ENCODE results near the gene OGFOD2.

OGFOD2 gene

GRCh38 chr12:122951406-122951805 is 23.6 kb upstream of the OGFOD2 start:
- DNase-seq = no peak

GRCh38 chr12:122951979-122952892 is 22.8 kb upstream of the OGFOD2 start:
- DNase-seq = peak in 54 of 58 donors; percentile 12 to 83 (median 60)

GRCh38 chr12:122955156-122955555 is 19.9 kb upstream of the OGFOD2 start:
- no peak for DNase-seq

- DNase-seq = no peak
These were observed 19.0 kb upstream of the OGFOD2 start for GRCh38 chr12:122956035-122956434.

GRCh38 chr12:122958198-122958888 is 16.7 kb upstream of the OGFOD2 start:
- no peak for DNase-seq

- no peak for DNase-seq
These were observed 15.4 kb upstream of the OGFOD2 start for GRCh38 chr12:122959566-122960192.

- no peak for DNase-seq
These were observed 14.9 kb upstream of the OGFOD2 start for GRCh38 chr12:122960193-122960569.

GRCh38 chr12:122961531-122962329 is 13.3 kb upstream of the OGFOD2 start:
- DNase-seq = no peak

- DNase-seq = peak in 34 of 58 donors; percentile 12 to 60 (median 32)
These were observed 11.1 kb upstream of the OGFOD2 start for GRCh38 chr12:122963941-122964265.

- DNase-seq = no peak
These were observed 10.4 kb upstream of the OGFOD2 start for GRCh38 chr12:122964439-122965257.

GRCh38 chr12:122965321-122965751 is 9.7 kb upstream of the OGFOD2 start:
- peak in 4 of 58 donors; percentile 17 to 38 (median 34) for DNase-seq

- DNase-seq = peak in 56 of 58 donors; percentile 35 to 96 (median 87)
These were observed 8.9 kb upstream of the OGFOD2 start, which contains the start of gene ABCB9 for GRCh38 chr12:122965851-122966742. ABCB9 (minus strand) TSS chr12:122966463; CDS start chr12:122960235, 6,228 bp downstream.

GRCh38 chr12:122966743-122967550 is 8.1 kb upstream of the OGFOD2 start:
- no peak for DNase-seq

GRCh38 chr12:122968104-122968503 is 6.9 kb upstream of the OGFOD2 start:
- no peak for DNase-seq

- DNase-seq = peak in 15 of 58 donors; percentile 3 to 75 (median 20)
These were observed 5.4 kb upstream of the OGFOD2 start for GRCh38 chr12:122969676-122970075.

GRCh38 chr12:122974274-122974891 is 661 bp upstream of the OGFOD2 start:
- DNase-seq = peak; percentile 81 to 99 (median 98)

GRCh38 chr12:122975790-122976647 is 975 bp downstream of the OGFOD2 start:
- no peak for DNase-seq
